Measurements from ENCODE around the gene SMYD3.

SMYD3 gene

DNA sequence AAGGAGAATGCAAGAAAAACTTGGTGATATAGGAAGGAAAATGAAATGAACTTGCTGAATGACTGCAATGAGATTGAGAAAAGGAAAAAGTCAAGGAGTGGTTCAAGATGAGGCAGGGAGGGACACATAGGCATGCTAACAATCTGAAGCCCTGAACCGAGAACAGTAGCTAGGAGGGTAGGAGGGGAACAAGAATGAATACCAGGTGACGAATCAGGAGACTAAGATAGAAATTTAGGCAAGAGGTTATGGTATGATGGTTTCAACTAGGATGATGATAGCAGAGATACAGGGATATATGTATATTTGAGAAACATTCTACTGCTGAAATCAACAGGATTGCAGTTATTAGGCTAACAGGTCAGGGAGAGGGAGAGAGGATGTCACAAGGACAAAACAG is 44.1 kb downstream of the SMYD3 start:
- no peak for DNase-seq

DNA sequence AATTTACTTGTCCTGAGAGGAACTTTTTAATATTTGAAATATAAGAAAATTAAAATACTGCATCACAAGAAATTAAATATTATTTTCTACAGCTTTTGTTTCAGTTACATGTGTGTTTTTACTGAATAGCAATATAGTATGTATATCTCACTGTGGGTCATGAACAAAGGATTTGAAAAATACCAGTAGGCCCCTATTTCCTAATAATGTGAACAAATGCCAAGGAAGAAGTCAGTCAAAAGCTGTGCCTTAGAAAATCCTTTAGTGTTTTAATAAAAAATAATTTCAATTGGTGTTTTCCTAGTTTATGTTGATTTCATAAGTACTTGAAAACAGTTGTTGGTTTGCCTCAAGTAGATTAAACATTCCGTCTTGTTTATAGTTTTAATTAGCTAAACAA is 46.7 kb downstream of the SMYD3 start:
- DNase-seq, result no peak

DNA sequence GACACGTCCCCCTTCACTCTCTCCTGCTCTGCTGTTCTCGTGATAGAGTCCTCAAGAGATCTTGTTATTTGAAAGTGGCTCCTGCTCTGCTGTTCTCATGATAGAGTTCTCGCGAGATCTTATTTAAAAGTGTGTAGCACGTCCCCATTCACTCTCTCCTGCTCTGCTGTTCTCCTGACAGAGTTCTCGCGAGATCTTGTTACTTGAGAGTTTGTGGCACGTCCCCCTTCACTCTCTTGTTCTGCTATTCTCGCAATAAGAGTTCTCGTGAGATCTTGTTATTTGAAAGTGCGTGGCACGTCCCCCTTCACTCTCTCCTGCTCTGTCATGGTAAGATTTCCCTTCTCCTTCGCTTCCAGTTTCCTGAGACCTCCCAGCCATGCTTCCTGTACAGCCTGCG is 47.9 kb downstream of the SMYD3 start:
- DNase-seq, result no peak

DNA sequence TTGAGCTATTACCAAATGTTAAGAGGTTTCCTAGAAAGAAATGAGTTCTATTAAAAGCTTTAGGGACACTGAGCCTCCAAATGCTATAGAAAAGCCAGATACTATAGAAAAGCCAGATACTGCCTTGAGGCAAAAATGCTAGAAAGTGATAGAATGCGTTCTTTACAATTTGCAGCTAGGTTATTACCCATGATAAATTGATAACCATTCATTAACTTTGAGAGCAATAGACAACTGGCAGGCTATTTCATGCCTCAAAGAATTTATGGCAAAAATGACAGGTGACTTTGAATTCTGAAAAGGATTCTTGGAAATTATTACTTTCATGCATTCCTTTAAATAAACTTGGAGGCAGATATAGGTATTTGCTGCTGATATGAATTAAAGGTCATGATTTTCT is 51.6 kb downstream of the SMYD3 start:
- DNase-seq, result peak; percentile 30

DNA sequence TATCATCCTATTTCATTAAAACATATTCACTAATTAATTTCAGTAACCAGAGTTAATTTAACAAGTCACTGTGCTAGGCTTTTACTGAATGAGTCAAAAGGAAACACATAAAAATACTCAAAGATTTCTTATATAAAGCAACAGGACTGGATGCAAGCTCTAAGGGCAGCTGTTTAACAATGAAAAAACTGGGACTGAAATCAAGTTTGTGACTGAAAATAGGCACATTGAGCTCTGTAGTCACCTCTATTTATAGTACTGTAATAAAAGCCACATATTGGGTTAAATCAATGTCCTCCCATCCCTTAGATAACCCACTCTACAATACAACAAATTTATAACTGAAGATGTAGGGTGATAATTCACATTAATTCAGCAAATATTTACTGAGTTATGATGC is 52.4 kb downstream of the SMYD3 start:
- DNase-seq, result no peak

DNA sequence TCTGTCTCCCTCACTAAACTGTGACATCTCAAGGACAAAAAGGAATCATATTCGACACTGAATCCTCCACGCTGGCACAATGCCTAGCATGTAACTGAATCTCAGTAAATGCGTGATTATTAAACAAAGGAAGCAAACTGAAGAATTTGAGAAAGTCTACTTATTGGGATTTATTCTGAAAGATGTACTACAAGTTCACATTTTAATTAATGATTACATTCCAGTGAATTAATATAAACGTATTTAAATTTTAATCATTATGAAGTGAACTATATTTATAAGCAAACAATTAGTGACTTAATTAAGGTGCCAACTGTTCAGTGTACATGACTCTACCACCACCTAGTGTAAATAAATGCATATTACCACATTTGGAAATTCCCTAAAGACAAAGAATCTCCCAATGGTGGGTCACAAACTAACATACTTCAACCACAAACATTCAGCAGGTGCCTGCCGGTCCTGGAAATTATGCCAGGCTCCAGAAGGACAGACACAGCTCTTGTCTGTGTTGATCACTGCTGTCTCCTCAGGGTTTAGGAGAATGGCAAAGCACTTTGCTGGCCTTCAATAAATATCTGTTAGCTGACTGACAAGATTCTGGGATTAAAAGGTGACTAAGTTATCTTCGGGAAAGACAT is 56.3 kb downstream of the SMYD3 start:
- DNase-seq, result peak; percentile 77

DNA sequence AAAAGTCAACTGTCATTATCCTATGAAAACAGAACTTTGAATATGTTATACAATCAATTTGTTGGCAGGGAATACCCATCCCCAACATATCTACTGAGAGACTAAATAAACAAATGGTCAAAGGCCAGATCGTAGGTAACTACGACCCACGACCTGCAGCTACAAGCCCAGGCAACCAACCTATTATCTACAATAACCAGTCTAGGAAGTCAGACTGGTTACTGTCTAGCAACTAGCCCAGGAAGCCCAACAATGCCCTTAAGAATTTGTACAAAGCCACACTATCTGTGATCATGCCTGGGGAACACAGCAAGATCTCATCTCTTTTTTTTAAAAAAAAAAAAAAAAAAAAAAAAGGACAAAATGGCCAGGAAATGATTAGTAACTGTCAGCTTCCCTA is 58.7 kb downstream of the SMYD3 start:
- DNase-seq, result peak; percentile 9

DNA sequence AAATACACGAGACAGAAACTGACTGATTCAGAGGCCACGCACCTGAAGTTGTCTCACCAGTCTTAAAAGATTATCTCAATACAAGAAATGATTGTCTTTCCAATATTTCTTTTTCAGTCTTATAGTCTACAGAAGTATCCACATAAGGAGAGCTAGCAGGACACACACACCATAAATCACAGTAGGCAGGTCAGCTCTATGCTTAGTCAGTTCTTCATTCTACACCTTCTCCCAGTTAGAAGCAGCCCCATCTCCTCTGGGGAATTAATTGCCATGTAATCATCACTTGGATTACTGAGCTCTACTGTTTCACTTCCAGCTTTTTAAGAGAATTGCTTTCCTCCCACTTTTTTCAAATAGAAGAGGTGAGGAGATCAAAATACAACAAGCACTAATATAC is 59.6 kb downstream of the SMYD3 start:
- peak; percentile 77 for DNase-seq

DNA sequence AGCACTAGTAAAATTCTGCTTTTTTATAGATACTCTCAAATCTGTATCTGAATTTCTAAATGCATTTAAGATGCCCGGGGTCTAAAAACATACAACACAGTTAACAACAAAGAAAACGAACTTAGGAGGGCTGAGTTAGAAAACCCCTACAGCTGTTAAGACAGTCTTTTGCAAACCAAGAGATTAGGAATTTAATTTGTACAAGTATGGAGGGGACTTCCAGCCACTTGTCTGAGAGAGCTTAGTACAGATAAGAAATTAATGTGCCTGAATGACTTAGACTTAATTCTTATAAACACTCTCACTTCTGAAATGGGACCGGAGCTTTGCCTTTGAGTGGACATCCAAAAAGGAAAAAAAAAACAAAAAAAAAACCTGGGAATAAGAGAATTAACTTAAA is 61.6 kb downstream of the SMYD3 start:
- no peak for DNase-seq

DNA sequence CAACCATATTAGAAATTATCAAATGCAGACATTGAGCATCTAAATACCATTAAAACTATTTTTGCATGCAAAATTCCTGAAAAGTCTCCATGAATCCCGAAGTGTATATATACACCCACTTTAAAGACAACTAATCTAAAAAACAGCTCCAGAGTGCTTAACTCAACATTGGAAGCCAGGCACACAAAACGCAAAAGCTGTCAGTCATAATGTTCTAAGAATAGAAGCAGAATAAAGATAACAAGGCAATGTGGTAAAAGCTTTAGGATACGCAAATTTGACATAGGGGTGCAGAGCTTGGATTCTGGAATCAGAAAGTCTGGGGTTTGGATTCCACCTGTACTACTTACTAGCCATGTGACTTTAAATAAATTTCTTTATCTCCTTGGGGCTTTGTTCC is 62.5 kb downstream of the SMYD3 start:
- no peak for DNase-seq

DNA sequence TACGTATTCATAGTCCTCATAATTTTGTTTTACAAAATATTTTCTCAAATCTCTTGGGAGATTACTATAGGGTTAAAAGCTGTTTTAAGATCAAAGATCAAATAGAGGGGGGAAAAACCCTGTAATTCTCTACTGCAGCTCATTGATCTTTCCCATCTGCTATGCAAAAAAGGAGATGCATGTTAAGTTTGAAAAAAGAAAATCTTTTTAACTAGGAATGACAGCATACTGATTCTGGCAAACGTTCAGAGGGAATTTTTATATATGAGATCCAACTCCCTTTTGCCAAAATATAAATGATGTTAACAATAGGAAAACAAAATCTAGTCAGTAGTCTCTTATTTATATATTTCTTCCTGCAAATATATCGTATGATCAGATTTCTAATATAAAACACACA is 69.1 kb downstream of the SMYD3 start:
- no peak for DNase-seq

DNA sequence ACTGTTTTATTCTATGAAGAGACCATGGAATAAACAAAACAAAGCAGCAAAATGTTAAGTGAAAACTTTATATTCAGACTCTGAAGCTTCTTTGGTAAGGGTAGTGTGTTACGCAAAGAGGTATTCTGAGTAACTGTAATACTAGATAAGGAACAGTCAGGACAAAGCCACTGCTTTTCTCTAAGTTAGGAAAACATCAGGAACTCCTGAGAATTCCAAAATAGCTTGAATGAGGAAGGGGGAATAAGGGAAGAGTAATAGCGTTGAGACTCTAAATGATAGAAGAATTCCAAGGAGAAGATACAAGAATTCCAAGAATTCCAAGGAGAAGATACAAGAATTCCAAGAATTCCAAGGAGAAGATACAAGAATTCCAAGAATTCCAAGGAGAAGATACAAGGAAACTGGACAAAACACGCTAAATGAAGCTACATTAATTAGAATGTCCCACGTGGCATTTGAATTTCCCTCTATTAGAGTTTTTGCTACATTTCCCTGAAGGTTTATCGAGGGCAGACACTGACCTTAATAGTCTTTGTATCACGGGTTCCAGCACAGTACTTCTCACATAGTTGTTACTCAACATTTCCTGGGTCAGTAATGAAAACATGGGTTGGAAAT is 71.5 kb downstream of the SMYD3 start:
- no peak for DNase-seq

DNA sequence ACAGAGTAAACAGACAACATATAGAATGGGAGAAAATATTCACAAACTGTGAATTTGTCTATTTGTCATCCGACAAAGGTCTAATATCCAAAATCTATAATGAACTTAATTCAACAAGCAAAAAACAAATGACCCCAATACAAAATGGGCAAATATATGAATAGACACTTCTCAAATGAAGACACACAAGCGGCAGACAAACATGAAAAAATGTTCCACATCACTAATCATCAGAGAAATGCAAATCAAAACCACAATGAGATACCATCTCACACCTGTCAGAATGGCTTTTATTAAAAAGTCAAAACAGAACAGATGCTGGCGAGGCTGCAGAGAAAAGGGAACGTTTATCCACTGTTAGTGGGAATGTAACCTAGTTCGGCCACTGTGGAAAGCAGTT is 72.7 kb downstream of the SMYD3 start:
- DNase-seq, result no peak

DNA sequence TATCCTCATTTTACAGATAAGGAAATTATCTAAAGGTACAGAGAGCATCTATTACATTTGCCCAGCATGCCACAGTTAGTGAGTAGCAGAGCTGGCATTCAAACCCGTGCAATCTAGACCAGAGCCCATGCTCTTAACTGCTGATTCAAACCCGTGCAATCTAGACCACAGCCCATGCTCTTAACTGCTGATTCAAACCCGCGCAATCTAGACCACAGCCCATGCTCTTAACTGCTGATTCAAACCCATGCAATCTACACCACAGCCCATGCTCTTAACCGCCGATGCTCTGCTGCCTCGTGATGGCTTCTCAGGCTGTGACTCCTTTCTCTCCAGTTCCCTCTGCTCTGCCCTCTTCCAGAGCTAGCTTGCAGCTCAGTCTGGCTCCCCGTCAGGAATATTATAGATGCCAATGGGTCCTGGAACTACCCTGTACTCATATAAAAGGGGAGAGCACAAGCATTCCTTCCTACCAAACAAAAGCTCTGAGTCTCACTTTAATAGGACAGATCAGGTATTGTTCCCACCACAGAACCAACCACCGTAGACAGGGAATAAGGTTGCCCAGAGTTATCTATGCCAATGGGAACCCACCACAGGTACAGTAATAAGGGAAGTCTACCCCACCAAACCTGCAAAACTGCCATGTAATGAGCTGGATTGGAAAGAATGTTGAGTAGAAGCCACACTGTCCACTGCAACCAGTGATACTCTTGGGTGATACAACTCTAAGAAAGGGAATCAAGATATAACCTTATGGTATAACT is 78.4 kb downstream of the SMYD3 start:
- DNase-seq, result no peak

DNA sequence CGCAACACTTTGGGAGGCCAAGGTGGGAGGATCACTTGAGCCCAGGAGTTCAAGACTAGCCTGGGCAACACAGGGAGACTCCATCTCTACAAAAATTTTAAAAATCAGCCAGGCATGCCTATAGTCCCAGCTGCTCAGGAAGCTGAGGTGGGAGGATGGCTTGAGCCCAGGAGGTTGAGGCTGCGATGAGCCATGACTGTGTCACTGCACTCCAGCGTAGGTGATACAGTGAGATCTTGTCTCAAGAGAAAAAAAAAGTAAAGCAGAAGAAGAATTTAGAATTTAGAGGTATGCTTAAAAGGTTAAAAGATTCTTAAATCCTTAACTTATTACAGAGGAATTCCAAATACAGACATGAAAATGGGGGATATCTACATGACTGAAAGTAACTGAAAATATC is 79.5 kb downstream of the SMYD3 start:
- no peak for DNase-seq

DNA sequence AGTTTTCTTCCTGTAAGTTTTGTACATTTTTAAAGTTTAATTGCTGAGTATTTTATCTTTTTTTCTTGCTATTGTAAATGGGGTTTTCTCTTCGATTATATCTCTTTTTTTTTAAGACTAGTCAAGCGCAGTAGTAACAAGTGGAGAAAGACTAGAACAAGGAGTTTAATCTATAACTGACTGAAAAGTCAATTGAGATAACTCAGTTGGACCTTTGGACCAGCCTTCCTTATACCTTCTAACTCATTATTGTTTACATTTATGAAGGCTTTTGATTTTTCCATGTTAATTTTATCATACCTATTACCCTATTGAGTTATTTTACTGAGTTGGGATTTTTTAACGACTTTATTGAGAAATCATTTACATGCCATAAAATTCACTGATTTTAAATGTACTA is 81.2 kb downstream of the SMYD3 start:
- DNase-seq, result no peak

DNA sequence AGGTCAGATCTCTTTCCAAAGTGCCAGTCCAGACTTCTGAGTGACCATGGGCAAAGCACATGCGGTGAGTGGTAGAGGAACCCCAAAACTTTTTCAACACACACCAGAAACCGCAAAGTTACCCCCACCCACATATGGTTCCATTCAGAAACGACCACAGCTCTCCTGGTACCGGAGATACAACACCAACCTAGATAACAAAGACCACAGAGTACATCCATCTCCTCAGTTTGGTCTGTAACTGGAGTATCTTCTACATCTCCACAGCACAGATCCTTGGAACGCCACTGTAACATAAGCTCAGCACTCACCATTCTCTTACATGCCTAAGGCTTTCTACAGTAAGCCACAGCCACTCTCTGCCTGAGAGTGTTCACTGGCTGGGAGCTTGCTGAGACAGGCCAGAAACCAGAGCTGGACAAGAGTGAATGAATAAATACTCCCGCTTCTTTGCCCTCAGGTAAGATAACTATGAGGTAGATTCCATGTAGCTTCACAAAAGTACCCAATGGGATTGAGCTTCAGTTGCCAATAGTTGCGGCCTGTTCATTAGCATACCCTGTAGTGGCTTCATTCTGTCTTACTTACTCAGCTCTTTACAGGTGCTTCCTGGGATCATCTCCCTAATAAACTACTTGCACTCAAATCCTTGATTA is 81.8 kb downstream of the SMYD3 start:
- no peak for DNase-seq

DNA sequence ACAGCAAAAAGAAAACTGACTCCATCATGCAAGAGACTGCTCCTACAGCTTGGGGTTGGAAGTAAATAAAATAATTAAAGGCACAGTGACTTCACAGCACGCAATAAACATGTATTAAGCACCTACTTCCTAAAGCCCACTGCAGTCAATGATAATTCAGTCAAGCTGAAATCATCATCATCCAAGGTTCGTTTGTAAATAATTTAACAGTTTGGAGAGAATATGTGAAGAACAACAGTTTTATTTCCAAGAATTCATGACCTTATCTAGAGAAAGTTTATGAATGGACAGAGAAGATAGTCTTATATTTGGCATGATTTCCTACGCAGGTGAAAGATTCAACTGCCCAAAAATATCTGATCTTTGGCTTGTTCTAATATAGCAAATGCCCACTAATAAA is 86.8 kb downstream of the SMYD3 start:
- DNase-seq, result no peak

DNA sequence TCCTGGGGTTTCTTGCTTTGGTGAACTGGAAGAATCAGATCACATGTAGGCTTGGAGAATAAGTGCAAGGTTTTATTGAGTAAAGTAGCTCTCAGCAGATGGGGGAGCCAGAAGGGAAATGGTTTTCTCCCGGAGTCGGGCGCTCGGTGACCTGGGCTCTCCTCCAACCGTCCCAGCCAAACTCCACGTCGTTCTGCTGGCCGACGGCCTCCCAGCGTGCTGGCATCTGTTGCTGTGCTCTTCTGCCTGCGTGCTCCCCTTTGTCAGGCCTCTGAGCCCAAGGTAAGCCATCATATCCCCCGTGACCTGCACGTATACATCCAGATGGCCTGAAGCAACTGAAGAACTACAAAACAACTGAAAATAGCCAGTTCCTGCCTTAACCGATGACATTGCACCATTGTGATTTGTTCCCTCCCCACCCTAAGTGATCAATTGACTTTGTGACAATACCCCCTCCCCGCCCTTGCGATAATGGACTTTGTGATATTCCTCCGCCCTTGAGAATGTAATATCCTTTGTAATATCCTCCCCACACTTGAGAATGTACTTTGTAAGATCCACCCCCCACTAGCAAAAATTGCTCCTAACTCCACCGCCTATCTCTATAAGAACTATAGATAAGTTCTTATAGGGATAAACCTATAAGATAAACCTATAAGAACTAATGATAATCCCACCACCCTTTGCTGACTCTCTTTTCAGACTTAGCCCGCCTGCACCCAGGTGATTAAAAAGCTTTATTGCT is 88.3 kb downstream of the SMYD3 start:
- no peak for DNase-seq

DNA sequence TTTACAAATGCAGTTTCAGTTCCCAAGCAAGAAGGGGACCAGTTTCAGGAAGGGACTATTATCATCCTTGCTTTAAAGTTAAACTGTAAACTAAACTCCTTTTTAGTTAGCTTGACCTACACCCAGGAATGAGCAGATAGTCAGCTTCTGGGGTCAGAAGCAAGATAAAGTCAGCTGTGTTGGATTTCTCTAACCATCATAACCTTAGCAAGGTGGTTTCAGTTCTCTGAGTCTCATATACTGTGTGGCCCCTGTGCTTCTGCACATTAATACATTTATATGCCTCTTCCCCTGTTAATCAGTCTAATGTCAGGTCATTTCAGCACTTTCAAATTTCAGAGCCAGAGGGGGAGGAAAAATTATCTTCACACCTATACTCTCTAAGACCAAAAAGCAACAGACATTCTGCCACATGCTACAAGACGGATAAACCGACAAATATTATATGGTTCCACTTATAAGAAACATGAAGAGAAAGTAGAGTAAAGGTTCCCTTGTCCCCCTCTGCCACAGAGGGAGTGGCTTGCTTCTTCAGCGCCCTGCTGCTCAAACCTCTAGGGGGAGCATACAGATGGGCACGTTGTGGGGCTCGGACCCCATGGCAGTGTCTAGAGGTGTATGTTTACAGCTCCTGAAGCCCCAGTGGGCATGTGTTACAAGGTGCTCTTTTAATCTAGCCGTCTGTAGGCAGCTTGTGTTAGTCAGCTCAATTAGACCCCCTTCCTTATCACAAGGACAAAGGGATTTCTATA is 89.1 kb downstream of the SMYD3 start:
- no peak for DNase-seq

DNA sequence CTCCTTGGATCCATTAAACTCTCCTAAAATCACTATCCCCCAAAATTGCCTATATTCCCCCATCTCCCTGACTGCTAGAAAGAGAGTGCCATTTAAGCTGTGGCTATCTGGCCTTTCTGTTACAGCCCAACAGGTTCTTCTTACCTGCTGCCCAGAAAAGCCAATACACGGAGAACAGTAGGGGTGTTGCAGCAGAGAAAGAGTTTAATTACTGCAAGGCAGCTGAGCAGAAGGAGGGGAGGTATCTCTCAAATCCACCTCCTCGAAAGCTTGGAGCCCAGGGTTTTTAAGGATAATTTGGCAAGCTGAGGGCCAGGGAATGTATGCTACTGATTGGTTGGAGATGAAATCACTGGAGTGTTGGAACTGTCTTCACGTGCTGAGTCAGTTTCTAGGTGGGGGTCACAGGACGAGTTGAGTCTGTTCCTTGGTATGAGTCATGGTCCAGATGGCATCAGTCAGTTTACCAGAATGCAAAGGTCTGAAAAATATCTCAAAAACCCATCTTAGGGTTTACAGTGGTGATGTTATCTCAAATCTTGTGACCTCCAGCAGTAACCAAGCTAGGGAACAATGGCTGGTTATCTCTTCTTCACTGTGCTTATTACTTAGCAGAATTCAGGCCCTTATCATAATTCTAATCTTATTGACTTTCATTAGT is 89.8 kb downstream of the SMYD3 start:
- DNase-seq, result no peak

DNA sequence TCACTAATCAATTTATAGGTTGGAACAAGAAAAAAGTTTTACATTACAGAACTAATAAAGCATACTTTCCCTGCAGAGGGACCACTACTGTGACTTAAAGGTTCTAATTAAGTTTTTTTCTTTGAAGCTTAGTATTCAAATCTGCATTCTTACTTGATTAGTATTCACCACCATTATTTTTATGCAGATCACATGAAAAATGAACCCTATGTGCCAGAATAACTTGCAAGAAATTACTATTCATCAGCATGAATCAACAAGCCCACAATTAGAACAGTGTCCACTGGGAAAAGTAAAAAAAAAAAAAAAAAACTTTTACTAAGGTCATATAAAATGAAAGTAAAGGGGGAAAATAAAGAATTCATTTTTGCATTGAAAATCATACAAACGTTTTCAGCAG is 90.8 kb downstream of the SMYD3 start:
- DNase-seq, result no peak
